HG02763 (cell line): ENCODE results near the gene PPP1R27.

Source experiments
- ATAC-seq: cut with Tn5 transposase; IDR thresholded peaks from one replicate; pipeline ENCODE4 v1.9.1; 2021; ENCODE audit warnings: mild to moderate bottlenecking, moderate library complexity; ENCODE audit not compliant: unreplicated experiment

Gene PPP1R27, protein sequence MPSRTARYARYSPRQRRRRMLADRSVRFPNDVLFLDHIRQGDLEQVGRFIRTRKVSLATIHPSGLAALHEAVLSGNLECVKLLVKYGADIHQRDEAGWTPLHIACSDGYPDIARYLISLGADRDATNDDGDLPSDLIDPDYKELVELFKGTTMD

DNA sequence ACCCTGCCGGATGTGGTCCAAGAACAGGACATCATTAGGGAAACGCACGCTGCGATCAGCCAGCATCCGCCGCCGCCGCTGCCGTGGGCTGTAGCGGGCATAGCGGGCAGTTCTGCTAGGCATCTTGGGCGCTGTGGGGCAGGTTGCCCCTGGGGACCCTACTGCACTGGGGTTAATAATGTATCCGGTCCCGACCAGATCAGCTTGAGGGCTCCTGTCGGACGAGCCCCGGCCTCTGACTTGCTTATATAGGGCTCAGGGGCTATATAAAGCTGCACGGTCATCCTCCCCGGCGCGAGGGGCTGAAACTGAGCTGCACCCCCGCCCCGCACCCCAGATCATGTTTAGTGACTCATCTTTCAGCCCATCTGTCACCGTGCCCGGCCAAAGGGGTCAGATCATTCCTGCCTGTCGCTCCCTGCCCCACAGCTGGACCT lies at the start of gene PPP1R27:
Gene PPP1R27, minus strand, starts transcription at position 220 of the 437 bp plus-strand sequence. Its CDS starts 97 bp downstream, at position 123.
- no peak for ATAC-seq

DNA sequence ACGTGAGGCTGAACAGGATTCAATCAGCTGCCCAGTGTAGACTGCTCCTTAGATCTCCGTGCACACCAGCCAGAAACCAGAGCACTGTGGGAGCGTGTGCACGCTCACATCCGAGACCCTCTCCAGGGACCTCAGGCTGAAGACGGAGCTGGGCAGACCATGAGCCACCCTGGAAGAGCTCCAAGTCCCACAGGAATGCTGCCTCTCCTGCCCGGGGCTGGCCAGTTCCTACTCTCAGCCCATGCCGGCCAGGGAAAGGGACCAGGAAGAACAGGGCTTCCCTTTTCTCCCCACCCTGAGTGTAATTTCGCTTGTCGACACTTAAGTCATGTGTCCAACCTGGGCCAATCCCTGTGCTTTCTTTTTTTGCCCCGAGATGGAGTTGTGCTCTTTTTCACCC lies 49.7 kb upstream of the PPP1R27 start:
- no peak for ATAC-seq

DNA sequence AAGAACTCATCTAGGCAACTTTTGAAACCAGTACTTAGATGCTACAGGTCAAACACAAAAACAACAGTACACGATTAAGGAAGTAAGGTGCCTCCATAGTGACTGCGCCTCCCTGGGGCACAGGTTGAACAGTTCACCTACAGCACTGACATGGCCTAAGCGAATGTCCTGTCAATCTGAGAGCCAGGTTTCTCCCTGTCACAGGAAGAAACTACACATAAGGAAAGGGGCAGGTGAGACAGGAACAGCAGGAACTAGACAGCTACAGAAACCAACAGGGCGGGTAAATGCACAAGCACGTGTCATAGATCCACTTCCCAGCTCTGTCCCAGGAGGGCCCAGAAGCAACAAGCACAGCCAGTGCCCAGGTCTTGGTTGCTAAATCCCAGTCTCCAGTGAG lies 44.3 kb upstream of the PPP1R27 start:
- ATAC-seq: no peak

DNA sequence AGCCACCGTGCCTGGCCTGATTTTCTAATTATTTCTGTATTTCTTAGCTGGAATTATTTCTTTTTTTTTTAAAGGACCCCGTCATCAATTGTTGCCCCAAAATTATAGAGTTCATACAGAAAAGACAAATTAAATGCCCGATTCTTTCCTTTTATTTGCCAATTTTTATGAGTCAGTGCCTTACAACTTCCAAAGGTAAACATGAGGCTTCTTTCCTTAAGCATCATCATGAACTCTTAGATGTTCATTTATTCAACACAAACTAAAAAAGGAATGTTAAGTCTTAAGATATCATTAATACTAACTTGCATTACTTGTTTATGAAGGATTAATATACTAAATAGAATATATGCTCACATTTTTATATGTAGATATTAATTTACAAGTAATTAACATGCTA lies 43.4 kb upstream of the PPP1R27 start:
- ATAC-seq: no peak

DNA sequence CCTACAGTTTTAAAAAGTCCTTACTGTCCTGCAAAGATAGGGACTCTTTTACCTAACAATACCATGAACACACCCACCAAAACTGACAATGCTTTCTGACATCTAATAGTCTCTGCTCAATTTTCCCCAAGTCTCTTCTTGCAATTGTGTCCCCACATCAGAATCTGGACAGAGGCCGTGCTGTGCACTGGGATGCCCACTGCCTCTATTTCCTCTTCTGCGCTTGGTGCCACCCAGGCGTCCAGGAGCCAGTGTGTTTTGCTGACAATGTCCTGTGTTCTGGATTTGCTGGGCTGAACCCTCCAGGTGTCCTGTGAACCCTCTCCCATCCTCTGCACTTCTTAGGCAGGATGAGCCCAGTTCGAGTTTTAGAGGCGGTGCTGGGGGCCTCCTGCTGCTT lies 42.7 kb upstream of the PPP1R27 start:
- no peak for ATAC-seq

DNA sequence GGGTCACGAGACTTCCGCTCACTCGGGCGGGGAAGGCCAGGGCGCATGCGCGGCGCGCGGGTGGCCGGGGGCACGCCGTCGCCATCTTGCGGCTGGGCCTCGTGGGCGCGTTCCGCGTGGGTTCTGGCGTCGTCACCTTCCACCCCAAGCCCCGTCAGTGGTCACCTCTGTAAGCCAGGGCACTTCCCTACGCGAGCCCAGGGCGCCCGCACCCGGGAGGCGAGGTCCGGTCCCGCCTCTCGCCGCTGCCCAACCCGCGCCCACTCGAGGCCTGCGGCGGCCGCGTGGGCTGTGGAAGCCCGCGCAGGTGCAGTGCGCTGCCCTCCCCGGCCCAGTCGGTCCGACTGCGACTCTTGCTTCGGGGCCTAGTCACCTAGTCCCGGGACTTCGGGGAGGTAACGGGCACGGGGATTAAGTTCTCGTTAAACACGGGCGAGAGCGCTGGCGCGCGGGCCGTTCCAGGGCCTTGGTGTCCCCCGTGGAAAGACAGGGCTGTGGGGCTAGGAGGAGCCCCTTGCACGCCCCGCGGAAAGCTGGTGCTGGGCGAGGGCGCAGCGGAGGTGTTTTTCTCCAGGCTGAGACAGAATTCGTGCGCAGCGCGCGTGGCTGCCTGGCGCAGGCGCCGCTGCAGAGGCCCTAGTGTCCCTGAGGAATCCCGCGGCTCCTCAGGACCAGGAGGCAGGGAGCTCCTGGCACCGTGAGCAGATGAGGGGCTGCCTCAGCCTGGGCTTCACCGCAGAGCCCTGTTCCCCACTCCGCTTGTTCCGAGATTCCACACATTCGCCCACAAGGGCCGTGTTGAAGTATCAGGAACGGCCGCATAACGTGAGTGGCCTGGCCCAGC lies 36.8 kb upstream of the PPP1R27 start:
- ATAC-seq: peak; percentile 50

DNA sequence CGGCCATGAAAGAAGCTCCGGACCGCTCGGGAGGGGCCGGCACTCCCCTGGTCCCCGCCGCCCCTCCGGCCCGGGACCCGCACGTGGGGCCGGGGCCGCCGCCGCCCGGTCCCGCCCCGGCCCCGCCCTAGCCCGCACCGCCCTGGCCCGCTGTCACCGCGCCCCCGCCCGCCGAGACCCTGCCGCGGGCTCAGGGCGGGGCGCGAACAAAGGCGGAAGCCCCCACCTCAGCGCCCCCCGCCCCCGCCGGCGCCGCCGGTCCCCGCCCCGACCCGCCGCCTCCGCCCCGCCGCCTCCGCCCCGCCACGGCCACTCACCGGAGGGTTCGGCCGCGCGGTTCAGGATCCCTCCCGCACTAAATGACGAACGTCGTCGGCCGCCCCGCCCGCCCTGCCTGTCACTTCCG lies 36.1 kb upstream of the PPP1R27 start, which contains the start of gene ARHGDIA:
Gene ARHGDIA, minus strand, starts transcription at position 357 of the 406 bp plus-strand sequence. CDS start 1,407 bp downstream, outside the sequence.
- ATAC-seq: peak; percentile 20

DNA sequence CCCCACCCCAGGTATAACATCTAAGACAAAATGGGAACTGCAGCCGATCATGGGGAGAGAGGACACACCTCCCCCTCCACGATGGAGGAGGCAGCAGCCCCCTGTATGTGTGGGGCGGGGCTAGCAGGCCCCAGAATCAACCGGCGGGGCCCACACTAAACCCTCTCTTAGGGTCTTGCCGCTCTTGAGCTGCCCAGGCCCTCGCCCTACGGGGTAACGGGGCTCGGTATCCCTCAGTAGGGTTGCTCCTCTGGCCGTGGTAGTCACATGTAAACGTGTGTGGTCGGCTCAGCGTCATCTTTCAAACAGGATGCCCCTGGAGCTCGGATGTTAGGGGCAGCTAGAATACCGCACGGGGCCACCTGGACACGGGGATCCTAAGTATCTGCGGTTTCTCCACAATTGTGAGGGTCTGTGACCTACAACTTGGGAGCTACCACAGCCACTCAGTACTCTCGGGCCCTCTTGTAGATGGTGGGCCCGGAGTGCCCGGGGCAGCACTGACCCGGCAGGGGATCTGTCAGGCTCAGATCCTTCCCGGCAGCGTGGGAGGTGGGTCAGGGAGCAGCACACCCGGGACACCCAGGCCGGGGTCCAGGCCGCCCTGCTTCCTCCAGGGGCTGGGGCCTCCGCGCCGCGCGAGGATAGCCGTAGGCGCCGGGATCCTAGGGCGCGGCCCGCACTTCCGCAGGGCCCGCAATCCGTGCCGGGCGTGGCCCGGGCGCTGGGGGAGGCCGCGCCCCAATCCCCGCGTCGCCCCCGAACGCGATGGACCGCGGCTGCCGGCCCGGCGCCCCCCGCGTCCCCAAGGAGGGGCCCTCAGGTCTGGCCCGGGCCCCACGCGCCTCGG lies 35.5 kb upstream of the PPP1R27 start:
- peak; percentile 8 for ATAC-seq

DNA sequence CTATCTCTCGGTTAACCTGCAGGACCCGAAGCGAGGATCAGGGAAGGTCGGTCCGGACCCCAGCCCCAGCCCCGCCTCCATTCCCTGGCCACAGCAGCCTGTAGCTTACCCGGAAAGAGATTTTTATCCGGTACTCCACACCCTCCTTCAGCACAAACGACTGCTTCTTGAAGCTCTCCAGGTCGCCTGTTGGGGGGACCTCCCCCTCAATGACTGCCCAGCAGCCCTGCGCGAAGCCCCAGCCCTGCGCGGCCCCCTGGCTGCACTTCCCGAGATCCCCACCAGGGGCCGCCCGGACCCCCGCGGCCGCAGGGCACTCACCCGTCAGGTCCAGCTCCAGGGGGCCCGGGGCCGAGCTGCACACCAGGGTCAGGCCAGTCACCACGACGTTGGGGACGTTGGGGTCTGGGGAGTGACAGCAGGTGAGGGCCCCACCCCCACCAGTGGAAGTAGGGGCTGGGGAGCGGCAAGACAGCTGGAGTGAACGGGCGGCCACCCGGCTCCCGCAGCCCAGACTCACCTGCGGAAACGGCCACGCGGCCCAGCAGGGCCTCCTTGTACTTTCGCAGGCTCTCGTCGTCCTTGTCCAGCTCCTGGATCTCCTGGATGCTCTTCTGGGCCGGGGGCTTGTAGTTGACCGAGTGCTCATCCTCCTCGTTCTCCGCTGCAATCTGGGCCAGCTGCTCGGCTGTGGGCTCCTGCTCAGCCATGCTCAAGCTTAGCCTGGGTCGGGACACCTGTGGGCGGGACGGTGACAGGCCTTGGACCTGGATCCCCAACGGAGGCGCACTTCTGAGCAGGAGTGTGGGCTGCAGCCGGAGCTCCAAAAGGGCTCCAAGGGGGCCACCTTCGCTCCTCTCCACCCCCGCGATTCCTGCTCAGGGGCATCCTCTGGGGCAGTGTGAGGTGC lies 34.6 kb upstream of the PPP1R27 start:
- ATAC-seq: no peak

DNA sequence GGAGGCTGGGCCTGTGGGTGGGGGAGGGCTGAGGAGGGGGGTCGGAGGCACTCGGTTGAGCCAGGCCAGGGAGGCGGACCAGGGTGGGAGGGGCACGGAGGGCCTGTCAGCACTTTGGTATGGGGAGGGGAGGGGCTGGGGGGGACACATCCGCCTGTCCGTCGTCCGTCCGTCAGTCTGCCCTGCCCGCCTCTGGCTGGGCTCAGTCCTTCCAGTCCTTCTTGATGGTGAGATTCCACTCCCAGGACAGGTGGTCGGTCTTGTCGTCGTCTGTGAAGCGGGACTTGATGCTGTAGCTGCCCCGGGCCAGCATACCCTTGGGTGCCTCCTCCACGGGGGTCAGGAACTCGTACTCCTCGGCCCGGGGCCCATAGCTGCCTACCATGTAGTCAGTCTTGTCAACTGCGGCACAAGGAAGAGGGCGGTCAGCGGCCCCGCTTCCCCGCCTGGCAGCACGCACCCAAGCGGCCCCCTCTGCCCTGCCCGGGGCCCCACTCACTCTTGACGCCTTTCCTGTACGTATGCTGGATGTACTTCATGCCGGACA lies 33.9 kb upstream of the PPP1R27 start:
- ATAC-seq: no peak

DNA sequence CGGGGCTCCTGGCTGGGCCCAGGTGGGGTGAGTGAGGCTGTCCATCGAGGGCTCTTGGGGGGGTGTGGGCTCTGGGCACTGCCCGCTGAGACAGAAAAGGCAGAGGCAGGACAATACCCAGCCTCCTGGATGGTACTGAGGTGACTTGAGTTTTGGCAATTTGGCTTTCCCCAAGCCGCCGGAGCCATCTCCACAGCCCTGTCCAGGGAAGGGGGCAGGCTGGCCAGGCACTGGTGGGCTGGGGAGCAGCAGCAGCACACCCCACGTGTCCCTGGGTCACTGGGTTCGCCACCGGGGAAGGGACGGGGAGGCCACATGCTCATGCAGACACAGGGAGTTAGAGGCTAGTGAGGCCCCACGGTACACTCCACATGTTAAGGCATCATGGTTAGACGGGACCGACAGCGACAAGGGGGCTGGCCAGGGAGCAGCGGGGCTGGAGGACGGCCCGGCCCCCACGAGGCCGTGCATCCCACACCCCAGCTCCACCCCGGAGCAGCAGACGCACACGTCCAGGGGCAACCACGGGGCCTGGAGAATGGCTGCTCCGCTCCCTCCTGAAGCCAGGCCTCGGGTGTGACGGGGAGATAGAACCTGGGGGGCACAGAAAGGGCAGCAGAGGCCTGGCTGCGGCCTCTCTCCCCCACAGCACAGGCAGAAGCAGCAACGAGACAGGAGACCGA lies 33.3 kb upstream of the PPP1R27 start:
- ATAC-seq: no peak

DNA sequence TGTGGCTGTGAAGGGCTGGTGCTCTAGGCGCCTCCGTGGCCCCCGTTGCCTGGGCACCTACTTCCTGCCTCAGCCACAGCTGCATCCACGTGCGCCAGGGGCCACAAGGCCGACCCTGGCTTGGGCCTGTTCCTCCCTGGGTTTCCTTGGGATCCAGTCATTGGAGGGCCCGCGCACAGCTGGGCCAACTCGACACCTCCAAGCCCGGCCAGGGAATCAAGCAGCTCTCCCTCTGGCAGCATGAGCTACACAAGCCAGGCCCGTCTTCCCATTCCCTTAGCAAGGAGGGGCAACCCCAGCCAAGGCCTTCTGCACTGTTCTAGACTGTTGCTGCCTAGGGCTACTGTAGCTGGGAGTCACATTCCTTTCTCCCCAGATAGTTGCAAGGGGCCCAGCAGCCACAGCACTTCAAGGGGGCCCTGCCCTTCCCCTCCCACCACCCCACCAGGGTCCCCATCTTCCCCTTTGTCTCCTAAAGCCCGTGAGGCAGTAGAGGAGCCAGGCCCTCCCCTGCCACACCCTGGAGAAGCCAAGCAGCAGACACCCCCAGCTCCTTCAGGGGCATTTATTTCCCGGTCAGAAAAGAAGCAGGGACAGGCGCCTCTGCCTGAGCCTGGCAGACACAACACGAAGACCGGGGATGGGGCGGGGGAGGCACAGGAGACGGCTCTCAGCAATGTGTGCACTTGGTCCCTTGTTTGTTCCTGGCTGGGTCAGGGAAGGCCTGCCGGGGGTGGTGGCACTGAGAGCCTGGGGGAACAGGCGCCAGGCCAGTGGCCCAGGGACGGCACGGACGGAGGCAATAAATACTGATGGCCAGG lies 32.5 kb upstream of the PPP1R27 start:
- no peak for ATAC-seq

DNA sequence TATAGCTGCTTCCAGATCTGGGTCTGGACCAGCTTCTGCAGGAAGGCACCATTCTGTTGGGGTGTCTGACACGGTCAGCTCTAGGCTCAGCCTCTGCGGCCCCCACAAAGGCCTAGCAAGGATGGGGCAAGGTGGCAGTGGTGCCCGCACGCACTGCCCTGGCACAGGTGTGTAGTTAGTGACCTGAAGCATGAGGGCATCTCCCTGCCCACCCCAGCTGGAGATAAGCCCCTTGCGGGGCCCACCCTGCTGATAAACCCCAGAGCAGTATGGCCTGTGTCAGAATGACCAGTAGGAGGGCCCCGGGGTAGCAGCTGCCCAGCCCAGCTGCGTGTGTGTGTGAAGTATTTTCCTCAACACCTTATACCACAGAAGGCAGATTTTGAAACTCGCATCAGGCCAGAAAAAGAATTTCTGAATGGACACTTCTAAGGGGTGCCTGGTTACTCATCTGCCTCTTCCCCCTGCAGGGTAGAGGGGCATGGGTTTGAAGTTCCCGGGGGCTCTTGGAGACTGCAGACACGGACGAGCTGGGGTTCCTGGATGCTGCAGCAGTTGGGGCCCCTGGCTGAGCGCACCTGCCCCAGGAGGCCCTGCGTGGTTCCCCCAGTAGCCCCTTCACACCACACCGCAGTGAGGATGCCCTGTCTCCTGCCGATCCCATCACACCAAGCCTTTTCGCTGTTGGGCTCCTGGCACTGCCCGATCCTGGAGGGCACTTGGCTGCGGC lies 31.8 kb upstream of the PPP1R27 start:
- ATAC-seq: no peak

DNA sequence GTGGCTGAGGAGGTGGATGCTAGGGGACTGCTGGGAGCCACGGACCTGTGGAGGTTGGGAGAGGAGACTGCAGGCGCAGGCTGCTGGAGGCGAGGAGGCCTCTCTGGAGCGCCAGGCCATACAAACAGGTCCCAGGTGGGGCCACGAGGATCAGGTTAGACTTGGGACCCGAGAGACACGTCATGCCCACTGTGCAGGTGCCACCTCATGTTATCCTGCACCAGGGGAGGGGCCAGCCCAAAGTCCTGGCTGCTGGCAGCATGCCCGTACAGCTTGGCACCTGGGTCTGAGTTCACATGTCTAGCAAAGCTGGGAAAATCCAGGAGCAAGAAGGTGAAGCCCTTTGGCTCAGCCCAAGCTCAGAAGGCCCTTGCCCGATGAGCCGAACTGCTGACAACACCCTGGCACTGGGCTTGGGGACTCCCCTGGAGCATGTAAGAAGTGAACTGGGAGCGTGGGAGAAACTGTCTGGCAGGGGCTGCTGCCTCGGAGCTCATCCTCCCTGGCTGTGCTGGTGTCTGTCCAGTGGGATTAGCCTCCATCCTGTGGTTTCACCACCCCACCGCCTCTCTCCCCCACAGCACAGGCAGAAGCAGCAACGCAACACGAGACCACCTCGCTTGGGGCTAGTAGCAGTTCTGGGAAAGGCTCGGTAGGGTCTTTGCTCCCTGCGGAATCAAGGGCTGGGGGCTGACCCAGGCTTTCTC lies 31.0 kb upstream of the PPP1R27 start:
- ATAC-seq: no peak

DNA sequence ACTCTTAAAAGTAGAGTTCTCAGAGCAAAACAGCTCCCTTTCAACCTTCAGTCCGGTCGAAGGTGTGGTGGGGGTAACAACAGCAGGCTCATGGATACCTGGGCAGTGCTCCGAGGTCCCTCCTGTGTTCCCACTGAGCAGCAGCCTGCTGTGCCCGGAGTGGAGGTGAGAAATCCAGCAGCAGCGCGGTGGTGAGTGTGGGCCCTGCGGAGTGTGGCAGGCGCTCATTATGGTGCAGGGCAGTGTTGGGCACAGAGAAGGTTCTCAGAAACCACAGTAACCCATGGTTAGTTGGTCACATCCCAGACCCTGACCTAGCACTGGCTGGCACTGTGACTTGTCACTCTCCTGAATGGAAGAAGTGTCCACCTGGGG lies 30.5 kb upstream of the PPP1R27 start:
- ATAC-seq: no peak

DNA sequence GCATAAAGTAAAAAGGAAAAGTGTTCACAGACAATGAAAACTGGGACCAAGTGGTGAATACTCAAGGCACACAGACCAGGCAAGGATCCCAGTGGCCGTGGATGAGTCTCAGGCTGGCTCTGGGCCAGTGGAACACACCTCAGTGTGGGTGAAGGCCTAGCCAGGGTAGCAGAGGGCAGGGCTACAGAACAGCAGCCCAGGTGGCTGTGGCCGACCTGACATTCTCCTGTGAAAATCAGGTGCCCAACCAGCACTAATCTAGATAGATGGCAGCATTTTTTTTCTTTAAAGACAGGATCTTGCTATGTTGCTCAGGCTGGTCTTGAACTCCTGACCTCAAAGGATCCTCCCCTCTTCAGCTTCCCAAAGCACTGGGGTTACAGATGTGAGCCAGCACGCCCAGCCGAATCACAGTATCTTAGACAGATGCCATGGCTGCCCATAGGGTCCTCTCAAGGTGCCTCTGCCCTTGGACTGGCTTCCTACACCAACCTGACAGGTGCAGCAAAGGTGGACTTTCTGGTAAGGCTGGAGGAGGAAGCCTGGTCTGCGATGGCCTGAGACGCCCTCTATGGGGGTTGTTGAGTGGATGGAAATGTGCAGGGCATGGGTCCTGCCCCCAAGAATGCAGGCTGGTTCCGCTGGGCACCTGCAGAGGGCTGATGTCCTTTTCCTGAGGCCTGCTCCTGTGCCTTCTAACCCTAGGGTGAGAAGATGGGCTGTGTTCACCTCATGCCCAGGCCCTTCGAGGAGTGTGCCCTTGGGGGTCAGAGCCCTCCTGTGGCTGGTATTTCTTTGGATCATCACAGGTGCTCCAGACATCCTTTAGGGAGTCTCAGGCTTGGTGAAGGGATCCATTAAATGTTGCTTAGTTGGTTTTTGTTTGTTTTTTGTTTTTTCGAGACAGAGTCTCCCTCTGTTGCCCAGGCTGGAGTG lies 29.3 kb upstream of the PPP1R27 start:
- no peak for ATAC-seq
